Heart left ventricle (tissue), 13 donors: ENCODE data around the gene CEBPA.

ENCODE experiments used
- CTCF ChIP-seq, 12 donors: fragments of 200-600 bp; sonication (generic) in 4 of 12; IDR thresholded peaks; one replicate each; pipeline versions ENCODE4 v1.5.0 to v1.8.0; 2018 to 2022; ENCODE audit warnings: antibody characterized with exemption in 12 of 12, mild to moderate bottlenecking in 5 of 12
- POLR2A ChIP-seq, 2 donors: fragments of 450-650 bp; IDR thresholded peaks; one replicate each; pipeline ENCODE4 v1.6.1; 2017; ENCODE audit warnings: antibody characterized with exemption in 2 of 2, mild to moderate bottlenecking in 2 of 2, moderate library complexity in 2 of 2
- donor health status: ischemic (EF 13 %, LVEDD 7.1; RV severe dilation, severe dysfunction).
- donor health status: DM: no; HTN: yes; CAD: no.
- donor health status: DM: no; HTN: no; CAD: no.
- donor health status: ischemic (EF 25% LVEDD 6.9; RV normal size, moderate dysfunction).
- donor health status: ischemic (EF 25% LVEDD 5.7; RV mildly dilated, moderate dysfunction).
- donor health status: ischemic (EF 35%, LVEDD 5.7; RV mildly dilated, moderate dysfunction).
- donor health status: nonischemic (EF 11% LVEDD 7.7; RV severe dilation, severe dysfunction).
- donor health status: DM: yes; HTN: yes; CAD: no.
- donor health status: PGD.
- donor health status: ischemic (EF 29% LVEDD 5.4; RV normal size, mild dysfunction).
- donor health status: nonischemic (EF 23%, LVEDD 6.1; RV moderate dilation, normal function).

- TF ChIP-seq CTCF (IDR thresholded peaks at IDR 0.05) = no peak
- no peak for TF ChIP-seq POLR2A (IDR thresholded peaks at IDR 0.05)
These were observed 31.6 kb downstream of the CEBPA start for GRCh38 chr19:33270769-33271168.
